DMS114 treated with DMSO at 0.1 percent for 48 hours (cell line): ENCODE measurements around the gene UNC119B.

Experiments used
- DNase-seq: peaks from one replicate; lab custom pipeline; 2025; ENCODE audit not compliant: unreplicated experiment; lab: John Stamatoyannopoulos, UW

The UNC119B gene

GRCh38 chr12:120762086-120762485 lies 51.8 kb downstream of the UNC119B start:
- DNase-seq, result no peak

- DNase-seq, result no peak
Observed at GRCh38 chr12:120763250-120763649, 53.0 kb downstream of the UNC119B start.

GRCh38 chr12:120764816-120765215 lies 54.6 kb downstream of the UNC119B start:
- DNase-seq, result no peak

GRCh38 chr12:120766566-120766965 lies 56.3 kb downstream of the UNC119B start:
- DNase-seq, result no peak

GRCh38 chr12:120767071-120768024 lies 57.1 kb downstream of the UNC119B start:
- no peak for DNase-seq

GRCh38 chr12:120771097-120771496 lies 60.8 kb downstream of the UNC119B start:
- no peak for DNase-seq
